GM23248 (cell line): Measurements from ENCODE around the gene TUBB3.

Experiments used
- EZH2 ChIP-seq: fragments of 200-600 bp; sonication (generic); IDR thresholded peaks from 2 replicates; pipeline ENCODE4 v1.6.1; 2018; ENCODE audit warnings: antibody characterized with exemption, mild to moderate bottlenecking; ENCODE audit not compliant: insufficient read depth, poor library complexity, severe bottlenecking
- EZH2phosphoT487 ChIP-seq: fragments of 200-600 bp; sonication (generic); IDR thresholded peaks from 2 replicates; pipeline ENCODE4 v1.6.1; 2018; ENCODE audit warnings: antibody characterized with exemption, moderate library complexity, mild to moderate bottlenecking, low read depth; ENCODE audit not compliant: insufficient read depth

GRCh38 chr16:89962754-89963498, 39.8 kb downstream of the TUBB3 start:
- TF ChIP-seq EZH2 (no peak), EZH2phosphoT487 (no peak)
